Measurements from ENCODE around the gene STAU1.

The STAU1 gene, protein sequence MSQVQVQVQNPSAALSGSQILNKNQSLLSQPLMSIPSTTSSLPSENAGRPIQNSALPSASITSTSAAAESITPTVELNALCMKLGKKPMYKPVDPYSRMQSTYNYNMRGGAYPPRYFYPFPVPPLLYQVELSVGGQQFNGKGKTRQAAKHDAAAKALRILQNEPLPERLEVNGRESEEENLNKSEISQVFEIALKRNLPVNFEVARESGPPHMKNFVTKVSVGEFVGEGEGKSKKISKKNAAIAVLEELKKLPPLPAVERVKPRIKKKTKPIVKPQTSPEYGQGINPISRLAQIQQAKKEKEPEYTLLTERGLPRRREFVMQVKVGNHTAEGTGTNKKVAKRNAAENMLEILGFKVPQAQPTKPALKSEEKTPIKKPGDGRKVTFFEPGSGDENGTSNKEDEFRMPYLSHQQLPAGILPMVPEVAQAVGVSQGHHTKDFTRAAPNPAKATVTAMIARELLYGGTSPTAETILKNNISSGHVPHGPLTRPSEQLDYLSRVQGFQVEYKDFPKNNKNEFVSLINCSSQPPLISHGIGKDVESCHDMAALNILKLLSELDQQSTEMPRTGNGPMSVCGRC

DNA sequence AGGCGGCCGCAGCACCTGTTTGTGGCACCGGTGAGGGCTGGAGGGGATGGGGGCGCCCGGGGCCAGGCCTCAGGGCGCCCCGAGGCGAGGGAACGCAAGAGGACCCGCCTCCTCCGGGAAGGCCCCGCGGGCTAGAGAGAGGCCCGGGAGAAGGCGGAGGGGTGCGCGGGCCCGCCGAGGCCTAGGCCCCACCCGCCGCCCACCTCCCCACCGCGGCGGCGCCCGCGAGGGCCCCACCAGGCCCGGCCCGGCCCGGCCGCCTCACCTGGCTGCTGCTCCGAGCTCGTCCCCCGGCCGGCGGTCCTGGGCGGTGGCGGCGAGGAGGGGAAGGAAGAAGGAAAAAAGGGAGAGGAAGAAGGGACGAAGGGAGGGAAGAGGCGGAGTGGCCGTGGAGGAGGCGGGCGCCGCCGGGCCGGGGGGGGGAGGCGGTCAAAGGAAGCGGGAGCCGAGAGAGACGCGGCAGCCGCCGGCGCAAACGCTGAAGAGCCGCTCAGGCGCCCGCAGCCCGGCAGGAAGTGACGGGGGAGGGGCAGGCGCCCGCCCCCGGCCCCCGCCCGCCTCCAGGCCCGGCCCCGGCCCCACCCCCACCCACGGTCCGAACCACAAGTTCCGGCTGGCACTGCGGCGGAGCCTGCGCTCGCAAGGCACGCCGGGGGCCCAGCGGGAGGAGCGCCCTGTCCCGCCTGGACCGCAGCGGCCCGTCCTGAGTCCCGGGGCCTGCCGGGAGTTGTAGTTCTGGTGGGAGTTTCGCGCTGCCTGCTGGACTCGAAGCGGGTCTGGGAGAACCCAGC lies at the start of gene STAU1:
STAU1 (minus strand) TSS at position 484 of the 791 bp plus-strand sequence. CDS start 22,133 bp downstream, outside the sequence.
- Histone ChIP-seq H3K9ac (ENCODE audit: low read length in 2 of 2) (peak within 1 kb of the TSS; percentile 67 to 87), H3K27ac (ENCODE audit: low read length) (peak within 1 kb of the TSS; percentile 67), H3K36me3 (ENCODE audit: control insufficient read depth in 2 of 2, insufficient read depth in 2 of 2, low read length in 2 of 2) (no peaks in the 10 kb centered on the region), H3K4me1 (ENCODE audit: control insufficient read depth, insufficient read depth, low read length) (peaks cover 11% of the 10 kb centered on the region), H3K9me3 (ENCODE audit: control insufficient read depth in 2 of 2, low read length in 2 of 2) (no peaks in the 10 kb centered on the region), H3K27me3 (ENCODE audit: control insufficient read depth in 1 of 2, insufficient read depth in 2 of 2, low read length in 2 of 2) (no peaks in the 10 kb centered on the region), H3K4me3 (ENCODE audit: low read length in 2 of 2) (peak within 1 kb of the TSS; percentile 59 to 85)

DNA sequence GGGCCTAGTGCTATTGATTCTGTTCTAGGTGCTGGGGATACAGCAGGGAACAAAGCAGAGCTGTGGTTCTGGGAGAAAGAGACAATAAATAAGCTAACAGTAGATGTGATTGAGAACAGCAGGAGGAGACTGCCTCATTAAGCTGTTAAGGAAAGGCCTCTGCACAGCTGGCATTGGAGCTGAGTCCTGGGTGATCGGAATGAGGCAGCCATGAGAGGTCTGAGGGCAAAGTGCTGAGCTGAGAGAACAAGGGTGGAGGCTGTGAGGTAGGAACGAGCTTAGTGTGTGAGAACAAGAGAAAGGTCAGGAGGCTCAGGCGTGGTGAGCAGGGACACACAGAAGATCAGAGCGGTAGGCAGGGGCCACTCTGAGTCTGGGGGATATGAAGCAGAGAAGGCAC lies 49.4 kb upstream of the STAU1 start:
- H3K27me3 ChIP-seq (ENCODE audit: control insufficient read depth in 1 of 2, insufficient read depth in 2 of 2, low read length in 2 of 2) = no peaks in the 10 kb centered on the region
- H3K4me3 ChIP-seq (ENCODE audit: low read length in 2 of 2) = no peak overlapping the region
- no peaks in the 10 kb centered on the region for H3K4me1 ChIP-seq (ENCODE audit: control insufficient read depth, insufficient read depth, low read length)
- H3K36me3 ChIP-seq (ENCODE audit: control insufficient read depth in 2 of 2, insufficient read depth in 2 of 2, low read length in 2 of 2) = peaks cover 56 to 73% of the 10 kb centered on the region in 2 donors
- H3K9ac ChIP-seq (ENCODE audit: low read length in 2 of 2) = no peak overlapping the region
- no peaks in the 10 kb centered on the region for H3K9me3 ChIP-seq (ENCODE audit: control insufficient read depth in 2 of 2, low read length in 2 of 2)
- H3K27ac ChIP-seq (ENCODE audit: low read length) = no peak overlapping the region

DNA sequence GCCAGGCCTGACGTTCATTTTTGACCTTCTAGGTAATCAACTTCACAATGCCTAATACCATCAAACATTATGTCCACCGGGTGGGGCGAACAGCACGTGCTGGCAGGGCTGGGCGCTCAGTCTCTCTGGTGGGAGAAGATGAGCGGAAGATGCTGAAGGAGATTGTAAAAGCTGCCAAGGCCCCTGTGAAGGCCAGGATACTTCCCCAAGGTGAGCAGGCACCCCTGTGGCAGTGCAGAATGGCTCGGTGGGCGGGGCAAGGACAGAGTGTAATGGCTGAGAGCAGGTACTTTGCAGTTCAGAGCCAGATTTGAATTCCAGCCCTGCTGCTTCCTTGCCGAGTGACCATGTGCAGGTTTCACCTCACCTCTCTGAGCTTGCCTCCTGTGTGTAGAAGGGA lies 48.2 kb upstream of the STAU1 start:
- Histone ChIP-seq H3K4me1 (ENCODE audit: control insufficient read depth, insufficient read depth, low read length) (no peaks in the 10 kb centered on the region), H3K36me3 (ENCODE audit: control insufficient read depth in 2 of 2, insufficient read depth in 2 of 2, low read length in 2 of 2) (peaks cover 46 to 69% of the 10 kb centered on the region in 2 donors), H3K9me3 (ENCODE audit: control insufficient read depth in 2 of 2, low read length in 2 of 2) (no peaks in the 10 kb centered on the region), H3K27ac (ENCODE audit: low read length) (no peak overlapping the region), H3K9ac (ENCODE audit: low read length in 2 of 2) (no peak overlapping the region), H3K4me3 (ENCODE audit: low read length in 2 of 2) (no peak overlapping the region), H3K27me3 (ENCODE audit: control insufficient read depth in 1 of 2, insufficient read depth in 2 of 2, low read length in 2 of 2) (no peaks in the 10 kb centered on the region)

DNA sequence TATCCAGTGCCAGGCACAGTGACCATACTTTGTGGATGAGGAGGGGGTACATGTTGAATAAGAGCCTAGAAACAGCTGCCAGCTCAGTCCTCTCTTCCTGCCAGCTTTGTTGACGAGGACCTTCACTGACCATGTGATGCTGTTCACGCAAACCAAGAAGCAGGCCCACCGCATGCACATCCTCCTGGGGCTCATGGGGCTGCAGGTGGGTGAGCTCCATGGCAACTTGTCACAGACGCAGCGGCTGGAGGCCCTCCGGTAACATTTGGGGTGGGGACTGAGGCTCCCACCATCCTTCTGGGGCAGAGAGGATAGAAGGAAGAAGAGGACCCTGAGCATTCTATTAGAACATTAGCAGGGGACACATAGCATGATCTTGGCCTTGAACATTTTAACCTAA lies 46.7 kb upstream of the STAU1 start:
- no peak overlapping the region for H3K27ac ChIP-seq (ENCODE audit: low read length)
- no peaks in the 10 kb centered on the region for H3K4me1 ChIP-seq (ENCODE audit: control insufficient read depth, insufficient read depth, low read length)
- no peak overlapping the region for H3K9ac ChIP-seq (ENCODE audit: low read length in 2 of 2)
- H3K4me3 ChIP-seq (ENCODE audit: low read length in 2 of 2) = no peak overlapping the region
- no peaks in the 10 kb centered on the region for H3K27me3 ChIP-seq (ENCODE audit: control insufficient read depth in 1 of 2, insufficient read depth in 2 of 2, low read length in 2 of 2)
- no peaks in the 10 kb centered on the region for H3K9me3 ChIP-seq (ENCODE audit: control insufficient read depth in 2 of 2, low read length in 2 of 2)
- H3K36me3 ChIP-seq (ENCODE audit: control insufficient read depth in 2 of 2, insufficient read depth in 2 of 2, low read length in 2 of 2) = peaks cover 58 to 80% of the 10 kb centered on the region in 2 donors

DNA sequence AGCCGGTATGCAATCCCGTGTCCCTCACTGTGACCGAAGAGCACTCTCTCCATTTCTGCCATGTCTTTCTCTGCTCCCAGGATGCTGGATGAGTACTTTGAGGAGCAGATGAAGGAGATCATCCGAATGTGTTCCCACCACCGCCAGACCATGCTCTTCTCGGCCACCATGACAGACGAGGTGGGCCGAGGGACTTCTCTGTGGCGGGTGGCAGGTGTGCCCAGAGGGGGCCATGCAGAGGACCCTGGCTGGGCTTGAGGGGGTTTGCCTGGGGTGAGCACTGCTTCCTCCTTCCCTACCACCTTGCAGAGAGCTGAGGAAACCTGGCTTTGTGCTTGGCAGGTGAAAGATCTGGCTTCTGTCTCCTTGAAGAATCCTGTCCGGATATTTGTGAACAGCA lies 45.1 kb upstream of the STAU1 start:
- no peaks in the 10 kb centered on the region for H3K9me3 ChIP-seq (ENCODE audit: control insufficient read depth in 2 of 2, low read length in 2 of 2)
- H3K36me3 ChIP-seq (ENCODE audit: control insufficient read depth in 2 of 2, insufficient read depth in 2 of 2, low read length in 2 of 2) = peaks cover 56 to 74% of the 10 kb centered on the region in 2 donors
- no peak overlapping the region for H3K4me3 ChIP-seq (ENCODE audit: low read length in 2 of 2)
- H3K9ac ChIP-seq (ENCODE audit: low read length in 2 of 2) = no peak overlapping the region
- no peaks in the 10 kb centered on the region for H3K4me1 ChIP-seq (ENCODE audit: control insufficient read depth, insufficient read depth, low read length)
- H3K27ac ChIP-seq (ENCODE audit: low read length) = no peak overlapping the region
- H3K27me3 ChIP-seq (ENCODE audit: control insufficient read depth in 1 of 2, insufficient read depth in 2 of 2, low read length in 2 of 2) = no peaks in the 10 kb centered on the region

DNA sequence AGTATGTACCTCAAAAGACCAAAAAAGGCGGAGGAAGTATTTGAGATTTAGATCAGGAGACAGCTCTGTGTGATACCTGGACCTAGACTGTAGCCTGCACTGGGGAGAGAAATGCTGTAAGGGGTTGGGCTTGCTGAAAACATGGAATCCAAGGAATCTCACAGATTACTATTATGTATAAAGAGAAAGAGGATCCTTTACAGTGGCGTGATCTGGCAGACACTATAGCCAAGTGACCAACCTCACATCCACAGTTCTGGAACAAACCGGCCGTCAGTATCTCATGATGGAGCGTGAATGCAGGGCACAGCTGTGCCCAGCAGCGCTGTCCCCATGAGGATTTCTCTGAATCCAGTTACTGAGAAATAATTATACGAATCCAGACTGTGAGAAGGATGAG lies 43.3 kb upstream of the STAU1 start:
- H3K9ac ChIP-seq (ENCODE audit: low read length in 2 of 2) = no peak overlapping the region
- H3K4me1 ChIP-seq (ENCODE audit: control insufficient read depth, insufficient read depth, low read length) = no peaks in the 10 kb centered on the region
- H3K4me3 ChIP-seq (ENCODE audit: low read length in 2 of 2) = no peak overlapping the region
- H3K27ac ChIP-seq (ENCODE audit: low read length) = no peak overlapping the region
- peaks cover 61 to 62% of the 10 kb centered on the region in 2 donors for H3K36me3 ChIP-seq (ENCODE audit: control insufficient read depth in 2 of 2, insufficient read depth in 2 of 2, low read length in 2 of 2)
- no peaks in the 10 kb centered on the region for H3K9me3 ChIP-seq (ENCODE audit: control insufficient read depth in 2 of 2, low read length in 2 of 2)
- H3K27me3 ChIP-seq (ENCODE audit: control insufficient read depth in 1 of 2, insufficient read depth in 2 of 2, low read length in 2 of 2) = no peaks in the 10 kb centered on the region

DNA sequence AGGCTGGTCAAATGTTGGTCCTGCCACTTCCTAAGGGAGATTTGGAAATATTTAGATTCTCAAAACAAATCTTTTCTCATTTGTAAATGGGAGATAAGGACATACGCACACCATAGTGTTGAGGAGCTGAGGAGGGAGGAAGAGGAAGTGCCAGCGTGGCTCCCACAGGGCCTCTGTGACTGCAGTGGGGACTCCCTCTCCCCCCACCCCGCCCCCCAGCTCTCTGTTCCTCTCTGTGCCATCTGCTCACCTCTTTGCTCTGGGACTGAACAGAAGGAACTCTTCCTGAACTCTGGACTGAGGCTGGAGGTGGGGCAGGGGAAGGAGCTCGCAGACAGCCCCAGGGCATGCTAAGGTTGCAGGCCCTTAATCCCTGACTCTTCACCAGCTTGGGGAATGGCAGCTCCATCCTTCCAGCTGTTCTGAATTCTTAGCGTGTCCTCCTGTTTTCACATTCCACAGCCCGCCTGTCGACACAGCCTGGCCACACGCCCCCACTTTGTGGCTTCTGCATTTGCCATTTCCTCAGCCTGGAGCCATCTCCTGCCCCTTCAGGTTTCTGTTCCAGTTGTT lies 42.5 kb upstream of the STAU1 start:
- Histone ChIP-seq H3K27me3 (ENCODE audit: control insufficient read depth in 1 of 2, insufficient read depth in 2 of 2, low read length in 2 of 2) (no peaks in the 10 kb centered on the region), H3K36me3 (ENCODE audit: control insufficient read depth in 2 of 2, insufficient read depth in 2 of 2, low read length in 2 of 2) (peaks cover 62 to 64% of the 10 kb centered on the region in 2 donors), H3K4me3 (ENCODE audit: low read length in 2 of 2) (no peak overlapping the region), H3K27ac (ENCODE audit: low read length) (no peak overlapping the region), H3K4me1 (ENCODE audit: control insufficient read depth, insufficient read depth, low read length) (no peaks in the 10 kb centered on the region), H3K9ac (ENCODE audit: low read length in 2 of 2) (no peak overlapping the region), H3K9me3 (ENCODE audit: control insufficient read depth in 2 of 2, low read length in 2 of 2) (no peaks in the 10 kb centered on the region)

DNA sequence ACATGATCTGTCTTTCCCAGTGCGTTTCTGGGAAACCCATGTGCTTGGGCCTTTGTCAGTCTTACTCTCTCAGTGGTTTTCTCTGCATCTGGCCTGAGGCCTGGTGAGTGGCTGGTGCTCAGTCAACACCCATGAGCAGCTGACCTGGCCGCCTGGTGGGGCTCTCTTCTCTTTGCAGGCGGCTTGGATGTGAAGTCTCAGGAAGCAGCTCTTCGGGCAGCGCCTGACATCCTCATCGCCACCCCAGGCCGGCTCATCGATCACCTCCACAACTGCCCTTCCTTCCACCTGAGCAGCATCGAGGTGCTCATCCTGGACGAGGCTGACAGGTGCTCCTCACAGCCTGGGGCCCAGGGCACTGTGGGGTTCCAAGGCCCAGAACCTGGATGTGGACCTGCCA lies 41.9 kb upstream of the STAU1 start:
- Histone ChIP-seq H3K27me3 (ENCODE audit: control insufficient read depth in 1 of 2, insufficient read depth in 2 of 2, low read length in 2 of 2) (no peaks in the 10 kb centered on the region), H3K4me1 (ENCODE audit: control insufficient read depth, insufficient read depth, low read length) (no peaks in the 10 kb centered on the region), H3K9me3 (ENCODE audit: control insufficient read depth in 2 of 2, low read length in 2 of 2) (no peaks in the 10 kb centered on the region), H3K36me3 (ENCODE audit: control insufficient read depth in 2 of 2, insufficient read depth in 2 of 2, low read length in 2 of 2) (peaks cover 61% of the 10 kb centered on the region in 2 donors), H3K4me3 (ENCODE audit: low read length in 2 of 2) (no peak overlapping the region), H3K9ac (ENCODE audit: low read length in 2 of 2) (no peak overlapping the region), H3K27ac (ENCODE audit: low read length) (no peak overlapping the region)

DNA sequence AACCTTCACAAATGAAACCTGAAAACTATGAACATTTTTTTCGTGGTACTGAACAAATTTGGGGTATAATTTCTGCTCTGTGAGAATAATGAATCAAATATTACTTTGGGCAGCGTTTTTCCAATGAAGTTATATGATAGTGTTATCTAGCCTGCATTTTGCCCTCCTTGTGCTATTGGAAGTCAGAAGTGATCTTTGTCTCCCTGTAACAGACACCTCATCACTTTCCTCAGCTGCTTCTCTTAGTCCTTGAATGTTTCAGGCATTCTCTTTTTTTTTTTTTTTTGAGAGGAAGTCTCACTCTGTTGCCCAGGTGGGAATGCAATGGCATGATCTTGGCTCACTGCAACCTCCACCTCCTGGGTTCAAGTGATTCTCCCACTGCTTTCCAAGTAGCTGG lies 41.2 kb upstream of the STAU1 start:
- Histone ChIP-seq H3K9me3 (ENCODE audit: control insufficient read depth in 2 of 2, low read length in 2 of 2) (no peaks in the 10 kb centered on the region), H3K27ac (ENCODE audit: low read length) (no peak overlapping the region), H3K36me3 (ENCODE audit: control insufficient read depth in 2 of 2, insufficient read depth in 2 of 2, low read length in 2 of 2) (peaks cover 61% of the 10 kb centered on the region in 2 donors), H3K9ac (ENCODE audit: low read length in 2 of 2) (no peak overlapping the region), H3K4me1 (ENCODE audit: control insufficient read depth, insufficient read depth, low read length) (no peaks in the 10 kb centered on the region), H3K27me3 (ENCODE audit: control insufficient read depth in 1 of 2, insufficient read depth in 2 of 2, low read length in 2 of 2) (no peaks in the 10 kb centered on the region), H3K4me3 (ENCODE audit: low read length in 2 of 2) (no peak overlapping the region)

DNA sequence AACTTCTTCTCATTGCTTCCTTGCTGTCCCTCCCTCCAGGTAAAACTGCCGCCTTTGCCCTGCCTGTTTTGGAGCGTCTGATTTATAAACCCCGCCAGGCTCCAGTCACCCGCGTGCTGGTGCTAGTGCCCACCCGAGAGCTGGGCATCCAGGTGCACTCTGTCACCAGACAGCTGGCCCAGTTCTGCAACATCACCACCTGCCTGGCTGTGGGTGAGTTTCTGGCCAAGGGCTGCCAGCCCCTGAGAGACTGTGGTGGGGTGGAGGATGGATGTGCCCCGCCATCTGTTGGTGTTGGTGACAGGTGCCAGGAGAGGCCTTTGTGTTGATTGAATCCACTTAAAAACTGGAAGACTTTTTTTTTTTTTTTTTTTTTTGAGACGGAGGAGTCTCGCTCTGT lies 40.5 kb upstream of the STAU1 start:
- no peak overlapping the region for H3K9ac ChIP-seq (ENCODE audit: low read length in 2 of 2)
- no peak overlapping the region for H3K27ac ChIP-seq (ENCODE audit: low read length)

More for the DNA sequence above, 40.5 kb upstream of the STAU1 start:
- Histone ChIP-seq H3K36me3 (ENCODE audit: control insufficient read depth in 2 of 2, insufficient read depth in 2 of 2, low read length in 2 of 2) (peaks cover 59 to 65% of the 10 kb centered on the region in 2 donors), H3K4me1 (ENCODE audit: control insufficient read depth, insufficient read depth, low read length) (no peaks in the 10 kb centered on the region), H3K27me3 (ENCODE audit: control insufficient read depth in 1 of 2, insufficient read depth in 2 of 2, low read length in 2 of 2) (no peaks in the 10 kb centered on the region), H3K9me3 (ENCODE audit: control insufficient read depth in 2 of 2, low read length in 2 of 2) (no peaks in the 10 kb centered on the region), H3K4me3 (ENCODE audit: low read length in 2 of 2) (no peak overlapping the region)
